Measurements from ENCODE around the gene IL4. TPM values are rescaled to one million over a fixed set of nuclear protein-coding genes. Genes with fewer than 3 reads are reported as not detected.

Gene IL4
- total and polyA plus RNA-seq, 3 donors from 2014 or later = not detected

- Histone ChIP-seq H3K27ac (no peak overlapping the region), H3K9me3 (no peaks in the 10 kb centered on the region), H3K4me3 (no peak overlapping the region), H3K27me3 (no peaks in the 10 kb centered on the region), H3K36me3 (ENCODE audit: low read depth, missing control alignments) (no peaks in the 10 kb centered on the region), H3K4me1 (peaks cover 6% of the 10 kb centered on the region)
- no peak for TF ChIP-seq POLR2A (IDR thresholded peaks at IDR 0.05)
- TF ChIP-seq CTCF (IDR thresholded peaks at IDR 0.05) = no peak
- intact Hi-C loops (cut with DNase I; ENCODE audit: low total_unique reads) = no loop called here
- 93% methylated on average over 9 of the region's 9 CpGs for WGBS, 2 donors
- no peak for DNase-seq
Observed at GRCh38 chr5:132664696-132665209, 9.0 kb upstream of the IL4 start.

- peak; percentile 12 for DNase-seq
- 85 to 89% methylated on average over 21 of the region's 21 CpGs for WGBS, 2 donors
- no peaks in the 10 kb centered on the region for H3K9me3 ChIP-seq
- H3K4me1 ChIP-seq = peaks cover 6% of the 10 kb centered on the region
- TF ChIP-seq CTCF (IDR thresholded peaks at IDR 0.05) (no peak), POLR2A (IDR thresholded peaks at IDR 0.05) (no peak)
- H3K27me3 ChIP-seq = no peaks in the 10 kb centered on the region
- intact Hi-C loops (cut with DNase I; ENCODE audit: low total_unique reads) = no loop called here
- no peak overlapping the region for H3K27ac ChIP-seq
- no peak overlapping the region for H3K4me3 ChIP-seq
- H3K36me3 ChIP-seq (ENCODE audit: low read depth, missing control alignments) = no peaks in the 10 kb centered on the region
Observed at GRCh38 chr5:132665574-132666080, 8.2 kb upstream of the IL4 start.

GRCh38 chr5:132666310-132667123 is 7.3 kb upstream of the IL4 start:
- 86 to 87% methylated on average over 15 to 16 of the region's 16 CpGs for WGBS, 2 donors
- Histone ChIP-seq H3K4me1 (peaks cover 6% of the 10 kb centered on the region), H3K27ac (no peak overlapping the region), H3K36me3 (ENCODE audit: low read depth, missing control alignments) (no peaks in the 10 kb centered on the region), H3K4me3 (no peak overlapping the region), H3K9me3 (no peaks in the 10 kb centered on the region), H3K27me3 (no peaks in the 10 kb centered on the region)
- no peak for TF ChIP-seq CTCF (IDR thresholded peaks at IDR 0.05)
- TF ChIP-seq POLR2A (IDR thresholded peaks at IDR 0.05) = no peak
- intact Hi-C loops (cut with DNase I; ENCODE audit: low total_unique reads) = no loop called here
- no peak for DNase-seq

- whole genome bisulfite sequencing, 2 donors = 91% methylated on average over 10 of the region's 10 CpGs
- H3K36me3 ChIP-seq (ENCODE audit: low read depth, missing control alignments) = no peaks in the 10 kb centered on the region
- no peak overlapping the region for H3K27ac ChIP-seq
- peaks cover 6% of the 10 kb centered on the region for H3K4me1 ChIP-seq
- no peaks in the 10 kb centered on the region for H3K9me3 ChIP-seq
- TF ChIP-seq CTCF (IDR thresholded peaks at IDR 0.05) (no peak), POLR2A (IDR thresholded peaks at IDR 0.05) (no peak)
- no peak for DNase-seq
- H3K27me3 ChIP-seq = no peaks in the 10 kb centered on the region
- intact Hi-C loops (cut with DNase I; ENCODE audit: low total_unique reads) = no loop called here
- no peak overlapping the region for H3K4me3 ChIP-seq
Observed at GRCh38 chr5:132667309-132667708, 6.5 kb upstream of the IL4 start.
